HG03175 (cell line): Measurements from ENCODE around the gene SIGMAR1.

Experiments used
- ATAC-seq: cut with Tn5 transposase; IDR thresholded peaks from one replicate; pipeline ENCODE4 v1.9.1; 2021; ENCODE audit warnings: mild to moderate bottlenecking, moderate library complexity; ENCODE audit not compliant: unreplicated experiment

The SIGMAR1 gene

GRCh38 chr9:34606190-34606589 is 31.4 kb downstream of the SIGMAR1 start:
- ATAC-seq, result no peak

- ATAC-seq, result no peak
Measured at GRCh38 chr9:34603610-34604231, 33.9 kb downstream of the SIGMAR1 start.

- no peak for ATAC-seq
Measured at GRCh38 chr9:34601937-34602573, 35.5 kb downstream of the SIGMAR1 start.

- no peak for ATAC-seq
Measured at GRCh38 chr9:34600908-34601307, 36.7 kb downstream of the SIGMAR1 start.

- no peak for ATAC-seq
Measured at GRCh38 chr9:34599546-34599945, 38.0 kb downstream of the SIGMAR1 start.

GRCh38 chr9:34594177-34594576 is 43.4 kb downstream of the SIGMAR1 start:
- no peak for ATAC-seq

- no peak for ATAC-seq
Measured at GRCh38 chr9:34592895-34593601, 44.5 kb downstream of the SIGMAR1 start.

- ATAC-seq, result no peak
Measured at GRCh38 chr9:34591917-34592866, 45.4 kb downstream of the SIGMAR1 start.

GRCh38 chr9:34591248-34591916 is 46.2 kb downstream of the SIGMAR1 start:
- peak; percentile 62 for ATAC-seq

- ATAC-seq, result no peak
Measured at GRCh38 chr9:34590381-34591247, 47.0 kb downstream of the SIGMAR1 start.

- no peak for ATAC-seq
Measured at GRCh38 chr9:34589636-34590380, 47.8 kb downstream of the SIGMAR1 start, which contains the start of gene CNTFR. TSS of gene CNTFR (minus strand) at chr9:34589724. CDS start at chr9:34568981, 20,743 bp downstream.

GRCh38 chr9:34588671-34589635 is 48.6 kb downstream of the SIGMAR1 start:
- no peak for ATAC-seq

- no peak for ATAC-seq
Measured at GRCh38 chr9:34587271-34587670, 50.3 kb downstream of the SIGMAR1 start.

- no peak for ATAC-seq
Measured at GRCh38 chr9:34585946-34586669, 51.5 kb downstream of the SIGMAR1 start.

- no peak for ATAC-seq
Measured at GRCh38 chr9:34584970-34585369, 52.6 kb downstream of the SIGMAR1 start.
